ENCODE results near the gene DUSP9.
A peak's percentile ranks its signal among the peaks of the same experiment; 100 is the strongest.

The DUSP9 gene

DNA sequence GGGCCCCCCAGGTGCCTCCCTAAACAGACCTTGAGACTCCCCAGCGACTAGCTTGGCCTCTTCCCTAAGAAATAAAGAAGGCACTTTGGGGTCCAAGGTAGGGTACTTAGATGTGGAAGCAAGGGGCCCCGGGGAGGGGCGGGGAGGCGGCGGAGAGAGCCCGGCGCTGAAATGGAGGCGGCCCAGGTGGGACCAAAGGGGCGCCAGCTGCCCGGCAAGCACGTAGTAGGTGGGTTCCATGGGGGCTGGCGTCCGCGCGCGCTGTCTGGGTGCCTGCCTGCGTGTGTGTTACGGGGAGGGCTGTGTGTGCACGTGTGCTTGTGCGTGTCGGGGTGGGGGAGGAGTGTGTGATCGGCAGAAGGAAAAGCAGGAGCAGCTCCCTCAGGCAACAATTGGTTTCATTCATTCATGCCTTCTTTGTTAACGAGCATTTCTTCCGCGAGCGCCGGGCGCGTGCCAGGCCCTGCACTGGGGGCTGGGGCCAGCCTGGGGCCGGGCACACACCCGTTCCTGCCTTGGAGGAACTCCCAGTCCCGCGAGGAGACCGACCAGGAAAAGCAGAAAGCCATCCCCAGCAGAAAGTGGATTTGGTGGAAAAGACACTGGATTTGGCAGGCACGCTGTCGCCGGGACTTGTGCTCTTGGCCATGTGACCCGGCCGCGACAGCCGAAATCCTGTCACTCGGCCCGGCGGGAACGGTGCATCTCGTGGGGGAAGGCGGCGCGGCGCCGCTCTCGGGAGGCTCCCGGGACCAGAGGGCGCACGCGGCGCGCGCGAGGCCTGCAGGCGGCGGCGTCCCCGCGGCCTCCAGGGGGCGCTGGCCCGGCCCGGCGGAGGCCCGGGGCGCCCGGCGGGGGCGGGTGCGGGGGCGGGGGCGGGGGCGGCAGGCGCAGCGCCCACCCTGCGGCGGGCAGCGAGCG lies 3.3 kb upstream of the DUSP9 start:
- Mint-ChIP-seq H3K36me3 (ENCODE audit: insufficient read depth) (no peaks in the 10 kb centered on the region), H3K9me3 (no peaks in the 10 kb centered on the region), H3K27me3 (peaks cover 9 to 51% of the 10 kb centered on the region in 2 donors), H3K4me1 (ENCODE audit: low read depth in 2 of 2) (peaks cover 4 to 5% of the 10 kb centered on the region in 2 donors), H3K4me3 (peak overlapping the region; percentile 41 to 64), H3K27ac (no peak overlapping the region)
- ATAC-seq (replicated peaks) (peak; percentile 35), DNase-seq (no peak)

DNA sequence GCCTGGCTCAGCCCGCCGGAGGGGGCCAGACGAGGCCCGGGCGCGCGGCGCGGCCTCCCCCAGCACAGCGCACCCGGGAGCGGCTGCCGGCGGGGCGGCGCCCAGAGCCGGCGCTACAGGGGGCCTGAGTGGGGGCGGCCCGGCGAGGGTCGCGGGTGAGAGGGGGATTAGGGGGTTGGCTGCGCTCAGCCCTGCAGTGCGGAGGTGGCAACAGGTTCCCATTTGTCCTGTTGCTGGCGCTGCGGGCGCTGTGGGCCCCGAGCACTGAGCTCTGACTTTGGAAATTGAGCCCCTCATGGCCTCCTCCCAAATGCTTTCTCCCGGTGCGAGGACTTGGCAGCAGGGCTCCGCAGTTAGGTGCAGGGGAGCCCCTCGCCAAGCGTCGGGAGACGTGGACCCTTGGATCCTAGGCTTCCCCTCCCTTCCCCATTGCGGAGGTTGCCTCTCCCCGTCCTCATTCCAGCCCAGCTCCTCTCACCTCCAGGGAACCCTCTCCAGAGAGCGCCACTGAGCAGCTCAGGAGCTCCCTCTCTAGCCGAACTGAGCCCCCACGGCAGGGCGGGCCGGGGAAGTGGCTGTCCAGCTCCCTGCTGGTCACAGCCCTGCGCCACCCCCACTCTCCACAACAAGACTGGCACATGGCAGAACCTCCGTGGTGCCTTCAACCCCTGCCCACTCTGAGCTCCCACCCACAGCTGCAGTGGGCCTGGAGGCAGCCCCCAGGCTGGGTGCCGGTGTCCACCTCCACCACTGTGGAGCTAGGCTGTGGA lies 2.5 kb upstream of the DUSP9 start:
- H3K4me1 Mint-ChIP-seq (ENCODE audit: low read depth in 2 of 2), result peaks cover 4 to 5% of the 10 kb centered on the region in 2 donors
- H3K4me3 Mint-ChIP-seq, result peak overlapping the region; percentile 15 to 51
- H3K27me3 Mint-ChIP-seq, result peaks cover 9 to 51% of the 10 kb centered on the region in 2 donors
- no peaks in the 10 kb centered on the region for H3K36me3 Mint-ChIP-seq (ENCODE audit: insufficient read depth)
- H3K27ac Mint-ChIP-seq, result no peak overlapping the region
- DNase-seq (no peak), ATAC-seq (replicated peaks) (no peak)
- H3K9me3 Mint-ChIP-seq, result no peaks in the 10 kb centered on the region

DNA sequence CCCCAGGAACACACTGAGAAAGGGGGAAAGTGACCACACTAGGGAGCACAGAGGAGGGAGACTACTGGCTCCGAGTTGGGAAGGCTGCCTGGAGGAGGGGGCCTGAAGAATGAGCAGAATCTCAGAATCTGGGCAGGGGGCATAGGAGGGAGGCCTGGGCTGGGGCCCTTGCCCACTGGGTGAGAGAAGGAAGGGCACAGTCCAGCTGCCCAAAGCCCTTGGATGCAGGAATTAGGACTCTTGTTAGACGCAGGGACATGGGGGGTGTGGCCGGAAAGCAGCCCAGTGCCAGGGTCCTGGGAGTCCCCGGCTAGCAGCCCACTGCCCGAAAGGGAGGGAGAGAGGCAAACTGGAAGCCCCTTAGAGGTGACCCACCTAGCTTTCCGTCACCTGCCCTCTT lies 1.9 kb upstream of the DUSP9 start:
- no peaks in the 10 kb centered on the region for H3K36me3 Mint-ChIP-seq (ENCODE audit: insufficient read depth)
- no peak for ATAC-seq (replicated peaks)
- H3K4me1 Mint-ChIP-seq (ENCODE audit: low read depth in 2 of 2), result peaks cover 4 to 5% of the 10 kb centered on the region in 2 donors
- H3K27me3 Mint-ChIP-seq, result peaks cover 9 to 51% of the 10 kb centered on the region in 2 donors
- H3K9me3 Mint-ChIP-seq, result no peaks in the 10 kb centered on the region
- DNase-seq, result no peak
- H3K4me3 Mint-ChIP-seq, result peak overlapping the region; percentile 15 to 51
- H3K27ac Mint-ChIP-seq, result no peak overlapping the region

DNA sequence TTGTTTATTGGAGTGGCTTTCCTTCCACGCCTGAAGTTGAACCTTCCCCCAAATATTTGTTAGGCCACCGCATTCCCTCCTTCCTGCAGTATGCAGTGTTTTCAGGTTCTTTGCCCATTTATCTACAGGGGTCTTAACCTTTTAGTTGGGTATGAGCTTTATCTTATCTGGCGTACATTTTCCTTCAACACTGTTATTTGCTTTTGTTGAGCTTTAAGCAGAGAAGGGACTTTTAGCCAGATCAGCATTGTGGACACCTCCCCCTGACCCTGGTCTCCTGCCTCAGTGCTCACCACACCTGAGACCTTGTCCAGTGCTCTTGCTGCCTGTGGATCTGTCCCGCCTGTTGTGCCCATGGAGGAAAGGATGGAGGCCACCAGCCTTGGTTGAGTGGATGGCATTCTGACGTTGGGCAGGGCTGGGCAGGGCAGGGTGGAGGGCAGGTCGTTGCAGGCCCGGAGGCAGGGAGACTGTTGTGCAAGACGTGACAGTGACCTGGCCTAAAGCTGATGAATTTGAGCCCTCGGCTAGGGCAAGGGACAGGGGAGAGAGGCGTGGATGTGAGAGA lies 998 bp upstream of the DUSP9 start:
- ATAC-seq (replicated peaks), result no peak
- Mint-ChIP-seq H3K4me3 (peak overlapping the region; percentile 2 to 13), H3K27ac (no peak overlapping the region), H3K36me3 (ENCODE audit: insufficient read depth) (no peaks in the 10 kb centered on the region), H3K27me3 (peaks cover 9 to 44% of the 10 kb centered on the region in 2 donors), H3K4me1 (ENCODE audit: low read depth in 2 of 2) (peaks cover 4 to 5% of the 10 kb centered on the region in 2 donors), H3K9me3 (no peaks in the 10 kb centered on the region)
- no peak for DNase-seq

DNA sequence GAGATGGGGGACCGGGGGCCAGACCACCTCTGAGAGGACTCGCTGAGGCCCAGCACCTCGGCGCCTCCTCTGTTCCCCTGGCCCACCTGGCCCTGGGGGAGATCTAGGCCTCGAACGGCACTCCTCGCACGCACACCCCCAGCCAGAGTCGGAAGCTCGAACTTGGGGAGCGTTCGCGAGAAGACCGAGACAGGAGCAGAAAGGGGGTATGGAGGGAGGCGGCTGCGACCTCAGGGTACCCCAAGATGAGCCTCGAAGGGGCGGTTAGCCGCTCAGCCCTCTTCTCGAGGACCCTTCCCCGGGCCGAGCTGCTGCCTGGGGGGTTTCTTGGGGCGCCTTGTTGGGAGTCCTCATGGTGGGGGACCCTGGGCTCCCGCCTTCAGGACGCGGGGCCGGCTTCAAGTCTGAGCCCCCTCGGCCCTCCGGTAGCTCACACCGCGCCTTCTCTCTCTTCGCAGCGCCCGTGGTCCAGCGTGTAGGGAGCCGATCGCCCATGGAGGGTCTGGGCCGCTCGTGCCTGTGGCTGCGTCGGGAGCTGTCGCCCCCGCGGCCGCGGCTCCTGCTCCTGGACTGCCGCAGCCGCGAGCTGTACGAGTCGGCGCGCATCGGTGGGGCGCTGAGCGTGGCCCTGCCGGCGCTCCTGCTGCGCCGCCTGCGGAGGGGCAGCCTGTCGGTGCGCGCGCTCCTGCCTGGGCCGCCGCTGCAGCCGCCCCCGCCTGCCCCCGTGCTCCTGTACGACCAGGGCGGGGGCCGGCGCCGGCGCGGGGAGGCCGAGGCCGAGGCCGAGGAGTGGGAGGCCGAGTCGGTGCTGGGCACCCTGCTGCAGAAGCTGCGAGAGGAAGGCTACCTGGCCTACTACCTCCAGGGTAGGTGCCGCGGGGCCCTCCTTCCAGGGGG lies 706 bp downstream of the DUSP9 start:
- Mint-ChIP-seq H3K4me1 (ENCODE audit: low read depth in 2 of 2) (peaks cover 3 to 4% of the 10 kb centered on the region in 2 donors), H3K27me3 (peaks cover 7 to 30% of the 10 kb centered on the region in 2 donors), H3K9me3 (no peaks in the 10 kb centered on the region), H3K4me3 (peak overlapping the region; percentile 18 to 27), H3K36me3 (ENCODE audit: insufficient read depth) (no peaks in the 10 kb centered on the region), H3K27ac (no peak overlapping the region)
- ATAC-seq (replicated peaks) (no peak), DNase-seq (no peak)

DNA sequence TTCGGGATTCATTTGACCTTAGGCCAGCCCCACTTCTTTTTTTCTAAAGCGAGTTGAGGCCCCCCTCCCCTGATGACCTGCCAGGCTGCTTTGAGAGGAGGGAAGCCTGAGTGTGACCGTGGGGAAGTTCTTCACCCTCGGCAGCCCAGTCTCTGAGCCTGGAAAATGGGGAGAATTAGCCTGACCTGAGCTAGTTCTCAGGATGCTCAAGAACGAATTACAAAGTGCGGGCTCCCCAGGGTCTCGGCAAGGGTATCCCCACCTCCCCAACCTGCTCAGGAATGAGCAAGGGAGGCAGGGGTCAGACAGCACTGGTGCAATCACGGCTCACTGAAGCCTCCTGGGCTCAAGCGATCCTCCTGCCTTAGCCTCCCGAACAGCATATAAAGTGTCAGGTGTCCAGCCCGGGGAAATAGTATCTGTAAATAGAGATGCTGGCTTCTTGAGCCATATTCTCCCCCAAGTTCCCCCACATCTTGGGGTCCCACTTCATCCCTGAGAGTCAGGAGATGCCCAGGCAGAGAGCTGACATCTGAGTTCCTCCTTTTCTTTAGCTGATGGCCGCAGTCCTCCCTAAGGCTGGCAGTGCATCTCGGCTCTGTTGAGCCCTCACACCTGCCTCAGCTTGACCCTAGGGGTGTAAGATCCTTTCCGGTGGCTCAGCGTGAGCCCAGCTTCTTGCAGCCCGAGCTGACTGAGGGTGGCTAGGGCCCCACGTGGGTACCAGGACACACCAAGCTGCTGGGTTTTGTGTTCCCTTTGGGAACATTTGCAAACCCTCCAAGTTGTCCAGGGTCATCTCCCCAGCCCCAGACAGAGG lies 1.6 kb downstream of the DUSP9 start:
- Mint-ChIP-seq H3K9me3 (no peaks in the 10 kb centered on the region), H3K36me3 (ENCODE audit: insufficient read depth) (no peaks in the 10 kb centered on the region), H3K4me1 (ENCODE audit: low read depth in 2 of 2) (no peaks in the 10 kb centered on the region), H3K4me3 (no peak overlapping the region), H3K27ac (no peak overlapping the region), H3K27me3 (peaks cover 0 to 21% of the 10 kb centered on the region in 2 donors)
- DNase-seq (no peak), ATAC-seq (replicated peaks) (no peak)

DNA sequence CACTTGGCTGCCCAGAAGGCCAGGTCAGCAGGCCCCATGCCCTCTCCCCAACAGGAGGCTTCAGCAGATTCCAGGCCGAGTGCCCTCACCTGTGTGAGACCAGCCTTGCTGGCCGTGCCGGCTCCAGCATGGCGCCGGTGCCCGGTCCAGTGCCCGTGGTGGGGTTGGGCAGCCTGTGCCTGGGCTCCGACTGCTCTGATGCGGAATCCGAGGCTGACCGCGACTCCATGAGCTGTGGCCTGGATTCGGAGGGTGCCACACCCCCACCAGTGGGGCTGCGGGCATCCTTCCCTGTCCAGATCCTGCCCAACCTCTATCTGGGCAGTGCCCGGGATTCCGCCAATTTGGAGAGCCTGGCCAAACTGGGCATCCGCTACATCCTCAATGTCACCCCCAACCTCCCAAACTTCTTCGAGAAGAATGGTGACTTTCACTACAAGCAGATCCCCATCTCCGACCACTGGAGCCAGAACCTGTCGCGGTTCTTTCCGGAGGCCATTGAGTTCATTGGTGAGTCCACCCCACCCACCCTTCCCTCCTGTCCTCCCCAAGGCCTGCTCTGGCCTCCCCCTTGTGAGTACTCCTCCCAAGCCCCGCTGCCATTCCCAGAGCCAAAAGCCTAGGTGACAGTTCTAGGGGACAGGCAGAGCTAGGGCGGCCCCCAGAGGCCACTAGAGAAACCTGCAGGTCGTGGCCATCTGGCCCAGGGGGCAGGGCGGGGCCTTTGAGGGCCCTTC lies 2.3 kb downstream of the DUSP9 start:
- ATAC-seq (replicated peaks), result peak; percentile 68
- H3K27me3 Mint-ChIP-seq, result peaks cover 0 to 20% of the 10 kb centered on the region in 2 donors
- H3K9me3 Mint-ChIP-seq, result no peaks in the 10 kb centered on the region

DNA sequence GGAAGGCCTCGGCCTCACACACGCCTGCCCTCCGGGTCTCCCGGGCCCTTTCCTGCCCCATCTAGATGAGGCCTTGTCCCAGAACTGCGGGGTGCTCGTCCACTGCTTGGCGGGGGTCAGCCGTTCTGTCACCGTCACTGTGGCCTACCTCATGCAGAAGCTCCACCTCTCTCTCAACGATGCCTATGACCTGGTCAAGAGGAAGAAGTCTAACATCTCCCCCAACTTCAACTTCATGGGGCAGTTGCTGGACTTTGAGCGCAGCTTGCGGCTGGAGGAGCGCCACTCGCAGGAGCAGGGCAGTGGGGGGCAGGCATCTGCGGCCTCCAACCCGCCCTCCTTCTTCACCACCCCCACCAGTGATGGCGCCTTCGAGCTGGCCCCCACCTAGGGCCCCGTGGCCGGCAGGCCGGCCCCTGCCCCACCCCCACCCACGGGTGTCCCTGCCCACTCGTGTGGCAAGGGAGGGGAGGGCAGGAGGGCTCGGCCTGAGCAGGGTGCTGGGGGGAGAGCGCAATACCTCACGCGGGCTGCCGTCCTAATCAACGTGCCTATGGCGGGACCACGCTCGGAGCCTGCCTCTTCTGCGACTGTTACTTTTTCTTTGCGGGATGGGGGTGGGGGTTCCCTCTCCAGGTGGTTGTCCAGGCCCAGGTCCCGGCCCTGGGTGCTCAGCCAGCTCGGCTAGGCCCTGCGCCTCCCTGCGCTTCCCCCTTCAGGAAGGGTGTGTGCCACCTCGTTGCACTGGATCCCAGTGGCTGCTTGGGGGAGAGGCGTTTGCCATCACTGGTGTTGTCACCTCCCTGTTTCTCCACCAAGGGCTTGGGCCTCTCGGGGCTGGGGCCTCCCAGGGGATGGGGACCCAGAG lies 3.1 kb downstream of the DUSP9 start:
- no peak for DNase-seq
- no peaks in the 10 kb centered on the region for H3K36me3 Mint-ChIP-seq (ENCODE audit: insufficient read depth)
- no peaks in the 10 kb centered on the region for H3K4me1 Mint-ChIP-seq (ENCODE audit: low read depth in 2 of 2)
- H3K27me3 Mint-ChIP-seq, result peaks cover 0 to 17% of the 10 kb centered on the region in 2 donors
- H3K9me3 Mint-ChIP-seq, result no peaks in the 10 kb centered on the region
- H3K4me3 Mint-ChIP-seq, result no peak overlapping the region
- no peak overlapping the region for H3K27ac Mint-ChIP-seq
- ATAC-seq (replicated peaks), result no peak

More for the DNA sequence above, 2.3 kb downstream of the DUSP9 start:
- Mint-ChIP-seq H3K4me3 (no peak overlapping the region), H3K4me1 (ENCODE audit: low read depth in 2 of 2) (no peaks in the 10 kb centered on the region), H3K27ac (no peak overlapping the region), H3K36me3 (ENCODE audit: insufficient read depth) (no peaks in the 10 kb centered on the region)
- no peak for DNase-seq

DNA sequence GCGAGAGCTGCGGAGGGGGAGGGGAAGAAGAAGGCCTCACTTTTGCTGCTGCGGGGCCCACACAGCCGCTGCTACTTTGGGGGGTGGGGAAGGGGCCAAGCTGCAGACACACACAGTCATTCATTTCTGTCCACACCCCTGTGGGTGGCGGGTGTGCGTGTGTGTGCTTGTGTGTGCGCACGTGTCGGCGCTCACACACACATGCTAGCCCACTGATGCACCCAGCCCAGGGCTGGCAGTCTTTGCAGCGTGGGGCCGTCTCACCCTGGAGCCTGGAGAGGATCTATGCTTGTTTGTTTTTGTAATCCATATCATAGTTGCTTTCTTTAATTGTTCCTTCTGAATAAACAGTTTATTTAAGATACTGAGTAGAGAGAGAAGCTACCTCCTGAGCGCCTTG lies 4.0 kb downstream of the DUSP9 start:
- Mint-ChIP-seq H3K9me3 (no peaks in the 10 kb centered on the region), H3K36me3 (ENCODE audit: insufficient read depth) (no peaks in the 10 kb centered on the region), H3K27me3 (peaks cover 0 to 16% of the 10 kb centered on the region in 2 donors)

DNA sequence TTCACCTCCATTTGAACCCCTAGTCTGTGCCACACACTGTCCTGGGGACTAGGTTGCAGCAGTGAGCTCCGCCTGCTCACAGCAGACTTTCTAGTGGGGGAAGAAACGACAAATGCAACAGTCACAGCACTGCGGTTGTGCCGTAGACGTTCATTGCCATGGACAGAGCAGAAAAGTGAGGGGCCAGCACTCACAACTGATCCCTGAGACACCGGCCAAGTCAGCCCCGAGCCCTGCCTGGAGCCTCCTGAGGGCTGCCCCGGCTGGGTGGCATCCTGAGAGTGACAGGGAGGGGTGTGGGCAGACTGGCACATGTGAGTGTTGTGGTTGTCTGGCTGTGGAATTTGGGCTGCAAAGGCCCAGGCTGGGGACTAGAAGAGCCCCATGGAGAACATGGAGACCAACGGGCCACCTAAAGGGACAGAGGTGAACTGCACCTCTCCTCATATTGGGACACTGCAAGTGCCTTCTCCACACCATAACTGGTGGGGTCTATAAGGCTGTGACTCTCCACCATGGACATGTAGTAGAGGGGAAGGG lies 4.6 kb downstream of the DUSP9 start:
- no peaks in the 10 kb centered on the region for H3K4me1 Mint-ChIP-seq (ENCODE audit: low read depth in 2 of 2)
- H3K27ac Mint-ChIP-seq, result no peak overlapping the region
- H3K27me3 Mint-ChIP-seq, result peaks cover 0 to 10% of the 10 kb centered on the region in 2 donors
- no peaks in the 10 kb centered on the region for H3K9me3 Mint-ChIP-seq
- no peaks in the 10 kb centered on the region for H3K36me3 Mint-ChIP-seq (ENCODE audit: insufficient read depth)
- DNase-seq, result no peak
- no peak overlapping the region for H3K4me3 Mint-ChIP-seq
- ATAC-seq (replicated peaks), result no peak

More for the DNA sequence above, 4.0 kb downstream of the DUSP9 start:
- ATAC-seq (replicated peaks), result no peak
- no peaks in the 10 kb centered on the region for H3K4me1 Mint-ChIP-seq (ENCODE audit: low read depth in 2 of 2)
- H3K4me3 Mint-ChIP-seq, result no peak overlapping the region
- H3K27ac Mint-ChIP-seq, result no peak overlapping the region
- DNase-seq, result no peak

DNA sequence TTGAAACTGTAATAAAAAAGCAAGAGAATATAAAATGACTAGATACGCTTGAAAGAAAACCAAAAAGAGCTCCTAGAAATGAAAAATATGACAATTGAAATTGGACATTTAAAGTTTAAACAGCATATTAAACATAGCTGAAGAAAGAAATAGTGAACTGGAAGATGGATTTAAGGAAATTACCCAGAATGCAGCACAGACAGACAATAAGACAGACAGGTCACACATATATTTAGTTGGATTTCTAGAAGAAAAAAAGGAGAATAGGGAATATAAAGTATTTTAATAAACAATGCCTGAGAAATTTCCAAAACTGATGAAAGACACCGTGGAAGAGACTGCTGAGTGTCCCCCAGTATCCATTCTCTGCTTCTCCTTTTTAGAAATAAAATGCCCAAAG lies 6.6 kb downstream of the DUSP9 start:
- H3K27ac Mint-ChIP-seq, result no peak overlapping the region
- H3K27me3 Mint-ChIP-seq, result peaks cover 0 to 19% of the 10 kb centered on the region in 2 donors
- H3K36me3 Mint-ChIP-seq (ENCODE audit: insufficient read depth), result no peaks in the 10 kb centered on the region
- ATAC-seq (replicated peaks) (no peak), DNase-seq (no peak)
- no peaks in the 10 kb centered on the region for H3K9me3 Mint-ChIP-seq
- no peak overlapping the region for H3K4me3 Mint-ChIP-seq
- no peaks in the 10 kb centered on the region for H3K4me1 Mint-ChIP-seq (ENCODE audit: low read depth in 2 of 2)

Data from effector memory CD8-positive, alpha-beta T cell (primary cell).